T-helper 1 cell (primary cell): Measurements from ENCODE around the gene ZNF282.
"Not testable (repeated sequence)": the region's sequence is repeated elsewhere in the genome, so short reads cannot be mapped to it uniquely, and the experiment has no call there.

Source experiments
- DNase-seq, 5 donors: peaks; one replicate each; pipeline ENCODE4 v3.0.0-alpha.2; 2012 to 2020

Gene ZNF282

DNA sequence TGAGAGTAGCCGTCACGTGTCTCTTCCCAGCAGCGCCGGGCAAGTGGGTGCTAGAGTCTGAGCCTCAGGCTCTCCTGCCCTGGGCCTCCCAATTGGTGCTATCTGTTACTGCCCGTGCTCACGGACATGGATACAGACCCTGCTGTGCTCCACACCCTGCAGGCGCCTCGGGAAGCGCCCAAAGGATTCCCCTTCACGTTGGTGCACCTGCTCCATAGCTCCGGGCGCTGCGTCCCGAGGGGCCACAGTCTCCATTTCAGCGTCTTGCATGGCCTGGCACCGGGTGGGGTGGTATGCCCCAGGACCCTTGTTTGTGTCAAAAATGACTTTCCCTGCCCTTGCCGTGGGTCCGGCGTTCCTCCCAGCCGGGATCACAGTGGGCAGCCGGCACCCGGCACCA is 30.3 kb downstream of the ZNF282 start:
- DNase-seq, result no peak

DNA sequence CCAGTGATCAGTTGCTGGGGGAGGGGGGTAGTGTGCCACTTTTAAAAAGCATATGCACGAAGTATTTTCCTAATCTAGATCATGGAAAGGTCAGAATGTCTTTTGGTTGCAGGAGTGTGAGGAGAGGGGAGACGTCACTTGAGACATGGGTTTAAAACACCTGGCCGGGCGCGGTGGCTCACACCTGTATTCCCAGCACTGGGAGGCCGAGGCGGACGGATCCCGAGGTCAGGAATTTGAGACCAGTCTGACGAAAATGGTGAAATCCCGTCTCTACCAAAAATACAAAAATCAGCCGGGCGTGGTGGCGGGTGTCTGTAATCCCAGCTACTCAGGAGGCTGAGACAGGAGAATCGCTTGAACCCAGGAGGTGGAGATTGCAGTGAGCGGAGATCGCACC is 31.0 kb downstream of the ZNF282 start:
- not testable (repeated sequence) for DNase-seq

DNA sequence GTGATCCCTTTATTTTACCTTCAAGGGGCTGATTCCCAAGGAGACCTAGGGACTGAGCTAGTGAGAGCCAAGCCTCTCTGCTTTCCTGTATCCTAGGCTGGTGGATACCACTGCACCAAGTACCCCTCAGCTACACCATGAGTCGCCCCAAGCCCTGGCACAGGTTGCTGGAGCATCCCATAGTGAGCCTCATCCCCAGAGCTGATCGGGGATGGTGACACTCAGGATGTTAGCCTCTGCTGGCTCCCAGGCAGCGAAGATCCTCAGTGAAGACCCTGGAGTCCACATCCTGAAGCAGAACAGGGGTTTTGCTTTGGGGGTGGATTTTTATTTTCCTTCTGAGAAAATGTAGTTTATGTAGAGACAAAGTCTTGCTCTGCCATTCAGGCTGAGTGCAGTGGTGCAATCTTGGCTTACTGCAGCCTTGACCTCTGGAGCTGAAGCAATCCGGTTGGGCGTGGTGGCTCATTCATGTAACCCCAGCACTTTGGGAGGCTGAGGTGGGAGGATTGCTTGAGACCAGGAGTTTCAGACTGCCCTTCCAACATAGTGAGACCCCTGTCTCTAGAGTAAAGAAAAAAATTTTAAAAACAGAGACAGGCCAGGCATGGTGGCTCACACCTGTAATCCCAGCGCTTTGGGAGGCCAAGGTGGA is 31.6 kb downstream of the ZNF282 start:
- DNase-seq, result no peak

DNA sequence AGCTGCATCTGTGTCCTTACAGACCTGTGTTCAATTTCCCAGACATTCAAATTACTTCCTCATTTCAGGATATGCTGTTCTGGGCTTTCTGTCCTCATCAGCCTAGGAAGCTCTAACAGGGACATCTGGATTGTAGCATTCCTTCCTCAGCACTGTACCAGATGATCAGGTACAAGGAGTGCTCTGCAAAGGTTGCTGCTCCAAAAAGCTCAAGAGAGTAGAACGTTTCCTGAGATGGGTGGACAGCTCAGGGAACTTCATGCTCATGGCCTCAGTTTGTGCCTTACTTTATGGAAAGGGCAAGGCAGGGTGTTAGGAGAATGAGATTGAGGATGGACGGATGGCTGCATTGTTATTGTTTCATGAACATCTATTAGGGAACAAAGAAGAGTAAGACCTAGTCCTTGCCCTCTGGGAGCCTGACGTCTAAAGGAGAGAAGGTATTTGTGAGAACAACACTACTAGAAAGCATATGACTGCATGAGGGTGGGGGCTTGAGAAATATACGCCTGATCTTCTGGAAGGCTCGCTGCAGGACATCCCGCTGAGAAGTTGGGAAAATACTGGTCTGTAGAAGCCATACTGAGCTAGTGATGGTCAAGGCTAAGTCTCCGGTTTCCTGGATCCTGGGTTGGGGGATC is 33.6 kb downstream of the ZNF282 start:
- no peak for DNase-seq

DNA sequence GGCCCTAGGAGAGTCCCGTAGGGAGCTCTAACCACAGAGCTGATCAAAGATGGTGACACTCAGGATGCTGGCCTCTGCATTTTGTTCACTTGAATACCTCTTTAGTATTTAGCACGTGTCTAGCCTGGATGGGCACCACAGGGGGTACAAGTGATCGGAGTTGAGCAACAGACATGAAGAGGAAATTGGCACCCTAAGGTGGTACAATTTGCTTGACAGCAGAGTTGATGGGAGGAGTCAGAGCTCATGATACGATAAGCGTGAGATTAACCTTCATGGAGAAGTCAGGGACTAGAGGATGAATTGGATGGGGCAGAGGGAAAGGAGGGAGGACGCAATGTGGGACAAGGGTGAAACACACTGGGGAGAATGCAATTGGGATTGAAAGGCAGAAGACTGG is 34.2 kb downstream of the ZNF282 start:
- DNase-seq, result no peak

DNA sequence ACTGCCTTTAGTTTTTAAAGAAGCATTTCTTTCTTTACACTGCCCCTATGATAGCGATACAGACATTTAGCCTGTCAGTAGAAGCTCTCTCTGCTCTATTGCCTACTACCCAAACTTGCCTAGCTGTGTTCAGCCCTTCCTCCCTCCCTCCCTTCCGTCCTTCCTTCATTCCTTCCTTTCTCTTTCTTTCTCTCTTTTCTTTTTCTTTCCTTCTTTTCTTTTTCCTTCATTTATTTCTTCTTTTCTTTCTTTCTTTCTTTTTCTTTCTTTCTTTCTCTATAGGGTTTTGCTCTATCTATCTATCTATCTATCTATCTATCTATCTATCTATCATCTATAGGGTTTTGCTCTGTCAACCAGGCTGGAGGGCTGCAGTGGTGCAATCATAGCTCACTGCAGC is 37.0 kb downstream of the ZNF282 start:
- no peak for DNase-seq

DNA sequence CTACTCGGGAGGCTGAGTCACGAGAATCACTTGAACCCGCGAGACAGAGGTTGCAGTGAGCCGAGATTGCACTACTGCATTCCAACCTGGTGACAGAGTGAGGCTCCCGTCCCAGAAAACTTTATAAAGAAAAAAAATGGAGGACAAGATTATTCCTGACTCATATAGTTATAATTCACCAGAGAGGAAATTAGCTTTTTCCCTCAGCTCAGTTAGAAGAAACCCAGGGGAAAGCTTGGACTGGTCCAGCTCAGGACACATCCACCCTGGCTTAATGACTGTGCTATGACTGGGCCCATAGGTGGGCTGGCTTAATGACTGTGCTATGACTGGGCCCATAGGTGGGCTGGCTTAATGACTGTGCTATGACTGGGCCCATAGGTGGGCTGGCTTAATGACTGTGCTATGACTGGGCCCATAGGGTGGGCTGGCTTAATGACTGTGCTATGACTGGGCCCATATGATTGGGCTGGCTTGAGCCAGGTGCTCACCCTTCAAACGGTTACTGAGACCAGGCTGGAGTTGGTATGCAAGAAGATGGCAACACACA is 38.4 kb downstream of the ZNF282 start:
- not testable (repeated sequence) for DNase-seq

DNA sequence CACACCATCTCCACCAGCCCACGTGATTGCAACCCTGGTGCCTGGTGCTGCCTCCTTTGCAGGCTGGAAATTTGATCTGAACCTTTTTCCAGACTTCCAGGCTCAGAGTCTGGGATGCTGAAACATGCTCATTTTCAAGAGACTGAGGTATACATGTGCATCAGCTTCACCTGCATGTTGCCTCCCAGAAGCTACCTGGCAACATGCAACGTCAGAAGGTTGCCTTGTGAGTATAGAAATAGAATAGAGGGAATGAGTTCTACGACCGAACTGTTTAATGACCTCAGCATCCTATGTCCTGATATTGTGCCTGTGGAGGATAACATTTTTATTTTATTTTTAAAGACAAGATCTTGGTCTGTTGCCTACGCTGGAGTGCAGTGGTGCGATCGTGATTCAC is 42.2 kb downstream of the ZNF282 start:
- DNase-seq, result no peak

DNA sequence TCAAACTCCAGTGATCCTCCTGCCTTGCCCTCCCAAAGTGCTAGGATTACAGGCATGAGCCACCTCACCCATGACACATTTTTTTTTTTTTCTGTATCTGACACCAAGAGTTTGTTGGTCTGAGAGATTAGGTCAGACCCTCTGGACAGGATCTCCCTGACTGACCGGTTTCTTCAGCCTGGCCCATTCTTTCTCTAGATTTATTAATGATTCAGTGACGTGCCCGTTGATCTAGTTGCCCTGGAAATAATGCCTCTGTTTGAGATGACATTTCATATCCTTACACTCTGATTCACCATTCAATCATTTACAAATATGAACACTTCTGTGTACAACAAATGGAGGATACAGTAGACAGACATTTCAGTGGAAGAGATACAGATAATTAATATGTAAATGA is 42.7 kb downstream of the ZNF282 start:
- DNase-seq, result no peak

DNA sequence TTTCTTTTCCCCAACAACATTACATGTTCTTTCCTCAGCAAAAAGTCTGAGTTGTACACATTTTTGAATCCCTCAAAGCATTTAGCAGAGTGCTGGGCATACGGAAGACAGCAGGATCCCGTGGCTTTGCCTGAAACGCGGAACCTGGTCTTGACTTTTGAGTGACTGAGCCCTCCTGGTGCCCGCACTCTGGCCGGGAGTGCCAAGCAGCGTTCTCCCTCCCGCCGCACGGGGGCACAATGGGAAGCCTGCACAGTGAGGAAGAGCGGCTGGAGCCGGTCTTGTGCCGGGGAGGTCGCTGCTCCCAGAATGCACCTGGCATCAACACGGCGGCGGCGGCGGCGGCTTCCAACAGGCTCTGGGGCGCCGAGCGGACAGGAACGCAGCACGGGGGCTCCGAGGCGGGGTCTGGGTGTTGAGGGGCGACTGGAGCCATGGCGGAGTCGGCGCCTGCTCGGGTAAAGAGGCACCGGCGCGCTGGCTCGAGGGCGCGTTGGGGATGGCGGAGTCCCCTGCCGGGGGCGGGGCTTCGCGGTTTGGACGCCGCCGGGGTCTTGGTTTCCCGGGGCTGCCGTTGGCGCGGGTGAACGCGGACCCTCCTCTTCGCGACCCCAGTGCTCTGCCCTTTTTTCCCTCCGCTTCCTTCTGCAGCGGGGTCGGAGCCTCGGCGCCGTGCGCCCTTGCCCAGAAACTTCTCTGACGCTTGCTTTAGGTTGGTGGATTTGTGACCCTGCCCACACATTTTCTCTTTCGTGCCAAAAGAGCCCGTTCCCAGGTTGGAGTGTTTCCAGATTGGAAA is 44.2 kb downstream of the ZNF282 start, which contains the start of gene ZNF212:
Gene ZNF212 (plus strand): TSS at position 307 of the 799 bp plus-strand sequence. CDS start 128 bp downstream, at position 435.
- DNase-seq, result peak; percentile 69 to 90 (median 81)

DNA sequence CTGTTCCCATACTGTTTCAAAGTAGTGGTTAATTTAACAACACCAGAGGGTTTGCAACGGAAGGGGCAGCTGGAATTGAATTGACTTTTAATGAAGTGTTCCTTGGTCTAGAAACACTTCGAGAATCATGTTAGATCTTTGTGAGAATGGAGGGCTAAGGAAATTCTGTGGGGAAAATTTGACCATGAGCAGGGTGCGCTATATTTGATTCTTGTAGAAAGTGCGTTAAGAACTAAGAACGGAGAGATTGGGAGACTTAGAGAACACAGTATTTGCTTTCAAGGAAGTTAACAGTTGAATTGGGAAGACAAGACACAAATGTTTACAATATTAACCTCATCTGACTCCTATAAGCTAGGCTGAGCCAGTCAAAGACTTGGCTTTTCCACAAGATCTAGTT is 45.3 kb downstream of the ZNF282 start:
- DNase-seq, result no peak

DNA sequence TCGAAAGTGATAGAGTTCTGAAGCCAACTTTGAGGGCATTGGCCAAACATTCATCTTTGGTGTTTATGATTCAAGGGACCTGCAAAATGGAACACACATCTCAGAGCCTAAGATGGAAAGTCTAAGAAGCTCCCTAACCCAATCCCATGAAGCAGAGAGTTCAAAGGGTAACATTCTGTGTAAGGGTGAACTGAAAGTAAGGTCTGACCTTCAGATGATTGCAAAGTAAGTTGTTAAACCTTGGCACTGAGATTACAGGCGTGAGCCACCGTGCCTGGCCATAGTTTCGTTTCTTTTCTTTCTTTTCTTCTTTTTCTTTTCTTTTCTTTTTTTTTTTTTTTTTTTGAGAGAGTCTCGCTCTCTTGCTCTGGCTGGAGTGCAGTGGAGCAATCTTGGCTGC is 46.4 kb downstream of the ZNF282 start:
- DNase-seq, result no peak

DNA sequence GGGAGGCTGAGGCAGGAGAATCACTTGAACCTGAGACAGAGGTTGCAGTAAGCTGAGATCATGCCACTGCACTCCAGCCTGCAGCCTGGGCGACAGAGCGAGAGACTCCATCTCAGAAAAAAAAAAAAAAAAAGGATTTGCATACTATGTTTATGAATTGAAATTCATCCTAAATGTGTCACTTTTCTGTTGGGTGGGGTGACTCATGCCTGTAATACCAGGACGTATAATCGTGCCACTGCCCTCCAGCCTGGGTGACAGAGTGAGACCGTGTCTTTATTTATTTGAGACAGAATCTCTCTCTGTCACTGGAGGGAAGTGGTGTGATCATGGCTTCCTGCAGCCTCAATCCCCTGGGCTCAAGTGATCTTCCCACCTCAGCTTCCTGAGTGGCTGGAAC is 49.9 kb downstream of the ZNF282 start:
- DNase-seq, result peak in 1 of 5 donors; percentile 38

DNA sequence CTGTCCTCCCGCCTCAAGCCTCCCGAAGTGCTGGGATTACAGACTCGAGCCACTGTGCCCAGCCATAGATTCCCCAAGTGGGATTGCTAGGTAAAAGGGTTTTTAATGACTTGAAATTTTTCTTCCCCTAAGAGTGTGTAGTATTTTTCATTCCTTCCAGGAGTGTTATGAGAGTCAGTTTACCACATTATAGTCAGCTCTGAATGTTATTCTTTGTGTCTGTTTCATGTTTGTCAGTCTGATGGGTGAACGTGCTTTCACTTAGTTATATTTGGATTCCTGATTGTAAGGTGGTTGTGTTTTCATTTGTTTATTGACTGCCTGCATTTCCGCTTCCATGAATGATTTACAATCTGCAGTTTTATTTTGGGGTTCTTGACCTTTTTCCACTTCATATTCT is 50.4 kb downstream of the ZNF282 start:
- DNase-seq, result no peak

DNA sequence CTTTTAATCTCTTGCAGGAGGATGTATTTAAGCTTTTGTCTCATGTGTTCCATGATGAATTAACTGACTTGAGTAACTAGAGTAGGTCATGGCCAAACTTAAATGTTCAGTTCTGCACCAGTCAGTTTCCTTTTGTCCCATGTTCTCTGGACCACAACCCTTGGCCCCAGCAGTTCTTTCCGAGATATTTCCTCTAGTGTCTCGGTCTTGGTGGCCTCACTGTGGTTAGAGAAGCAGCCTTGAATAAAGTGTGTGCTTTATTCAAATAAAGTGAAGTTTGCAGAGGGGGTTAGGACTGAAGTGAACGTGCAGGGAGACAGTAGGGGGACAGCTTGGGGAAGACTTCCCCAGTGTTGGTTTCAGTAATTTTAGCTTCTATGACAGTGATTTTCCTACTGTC is 53.4 kb downstream of the ZNF282 start:
- DNase-seq, result no peak

DNA sequence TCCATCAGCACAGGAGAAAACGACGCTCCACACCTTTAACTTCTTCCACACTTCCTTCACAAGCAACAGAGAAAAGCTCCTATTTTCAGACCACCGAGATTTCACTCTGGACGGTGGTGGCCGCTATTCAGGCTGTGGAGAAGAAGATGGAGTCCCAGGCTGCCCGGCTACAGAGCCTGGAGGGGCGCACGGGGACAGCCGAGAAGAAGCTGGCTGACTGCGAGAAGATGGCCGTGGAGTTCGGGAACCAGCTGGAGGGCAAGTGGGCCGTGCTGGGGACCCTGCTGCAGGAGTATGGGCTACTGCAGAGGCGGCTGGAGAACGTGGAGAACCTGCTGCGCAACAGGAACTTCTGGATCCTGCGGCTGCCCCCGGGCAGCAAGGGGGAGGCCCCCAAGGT is 54.8 kb downstream of the ZNF282 start:
- DNase-seq, result not testable (repeated sequence)

DNA sequence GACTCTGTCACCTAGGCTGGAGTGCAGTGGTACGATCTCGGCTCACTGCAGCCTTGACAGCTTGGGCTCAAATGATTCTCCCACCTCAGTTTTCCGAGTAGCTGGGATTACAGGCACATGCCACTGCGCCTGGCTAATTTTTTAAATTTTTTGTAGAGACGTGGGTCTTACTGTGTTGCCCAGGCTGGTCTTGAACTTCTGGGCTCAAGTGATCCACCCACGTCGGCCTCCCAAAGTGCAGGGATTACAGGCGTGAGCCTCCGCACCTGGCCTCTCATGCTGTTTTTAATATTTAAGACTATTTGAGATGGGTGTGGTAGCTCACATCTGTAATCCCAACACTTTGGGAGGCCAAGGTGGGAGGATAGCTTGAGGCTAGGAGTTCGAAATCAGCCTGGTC is 56.2 kb downstream of the ZNF282 start:
- DNase-seq, result not testable (repeated sequence)

DNA sequence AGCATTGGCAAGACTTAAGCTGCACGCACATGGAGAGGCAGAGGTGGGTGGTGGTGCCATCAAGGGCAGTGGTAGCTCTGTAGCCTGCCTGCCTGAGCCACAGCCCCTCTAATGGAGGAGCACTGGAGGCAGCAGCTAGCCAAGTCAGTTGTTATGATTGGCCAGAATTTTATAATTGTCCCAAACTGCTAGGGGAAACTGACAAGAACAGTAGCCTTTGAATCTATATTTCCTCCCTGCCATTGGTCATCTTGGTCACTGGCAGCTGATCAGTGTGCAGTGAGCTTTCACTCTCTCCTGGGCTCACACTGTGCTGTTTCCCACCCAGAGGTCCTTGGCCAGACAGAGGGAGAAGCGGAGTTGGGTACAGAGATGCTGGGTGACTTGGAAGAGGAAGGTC is 57.0 kb downstream of the ZNF282 start:
- no peak for DNase-seq

DNA sequence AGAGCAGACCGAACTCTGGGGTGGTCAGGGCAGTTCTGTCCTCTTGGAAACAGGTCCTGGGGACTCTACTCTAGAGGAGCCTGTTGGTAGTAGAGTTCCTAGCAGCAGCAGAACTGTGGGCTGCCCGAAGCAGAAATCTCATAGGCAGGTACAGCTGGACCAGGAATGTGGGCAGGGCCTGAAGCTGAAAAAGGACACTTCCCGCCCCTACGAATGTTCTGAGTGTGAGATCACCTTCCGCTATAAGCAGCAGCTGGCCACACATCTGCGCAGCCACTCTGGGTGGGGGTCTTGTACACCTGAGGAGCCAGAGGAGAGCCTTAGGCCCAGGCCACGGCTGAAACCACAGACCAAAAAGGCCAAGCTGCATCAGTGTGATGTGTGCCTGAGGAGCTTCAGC is 58.3 kb downstream of the ZNF282 start:
- no peak for DNase-seq

DNA sequence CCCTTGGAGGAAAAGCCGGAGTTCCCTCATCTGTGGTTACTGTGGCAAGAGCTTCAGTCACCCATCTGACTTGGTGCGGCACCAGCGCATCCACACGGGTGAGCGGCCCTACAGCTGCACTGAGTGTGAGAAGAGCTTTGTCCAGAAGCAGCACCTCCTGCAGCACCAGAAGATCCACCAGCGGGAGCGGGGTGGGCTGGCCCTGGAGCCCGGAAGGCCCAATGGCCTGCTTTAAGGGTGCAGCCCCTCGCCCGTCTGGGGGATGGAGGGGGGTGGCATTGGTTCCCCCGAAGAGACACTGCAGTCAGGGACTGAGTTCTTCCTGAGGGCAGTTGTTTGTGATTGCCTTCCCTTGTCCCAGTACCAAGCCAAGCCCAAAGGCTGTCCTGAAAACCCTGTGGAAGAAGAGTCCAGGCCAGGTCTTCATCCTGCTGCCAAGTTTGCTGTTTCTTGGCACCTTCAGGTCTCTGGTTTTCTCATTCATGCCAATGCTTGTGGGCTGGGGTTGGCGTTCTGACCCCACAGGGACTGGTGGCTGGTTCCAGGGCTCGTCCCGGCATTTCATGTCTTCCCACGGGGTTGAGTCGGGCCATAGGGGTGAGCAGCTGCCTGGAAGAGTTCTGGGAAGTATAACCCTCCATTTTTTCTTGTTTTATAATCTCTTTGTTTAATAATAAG is 59.0 kb downstream of the ZNF282 start:
- DNase-seq, result no peak

DNA sequence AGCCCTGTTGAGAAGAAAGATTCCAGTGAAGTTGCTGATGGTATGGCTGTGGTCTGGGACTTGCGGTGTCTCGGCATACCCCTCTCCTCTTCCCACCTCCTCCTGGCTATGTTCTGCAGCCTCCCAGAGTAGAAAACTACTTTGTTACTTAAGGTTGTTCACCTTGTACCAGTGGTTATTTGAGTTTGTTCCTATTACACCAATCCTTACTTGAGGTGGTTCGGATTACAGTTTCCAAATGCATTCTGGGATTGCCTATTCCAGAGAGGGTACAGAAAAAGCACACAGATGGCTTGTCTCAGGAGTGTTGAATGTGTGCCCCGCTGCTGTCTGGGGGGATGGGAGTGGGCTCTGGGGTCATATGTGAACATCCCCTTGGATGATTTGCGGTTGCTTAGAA is 59.8 kb downstream of the ZNF282 start:
- no peak for DNase-seq

DNA sequence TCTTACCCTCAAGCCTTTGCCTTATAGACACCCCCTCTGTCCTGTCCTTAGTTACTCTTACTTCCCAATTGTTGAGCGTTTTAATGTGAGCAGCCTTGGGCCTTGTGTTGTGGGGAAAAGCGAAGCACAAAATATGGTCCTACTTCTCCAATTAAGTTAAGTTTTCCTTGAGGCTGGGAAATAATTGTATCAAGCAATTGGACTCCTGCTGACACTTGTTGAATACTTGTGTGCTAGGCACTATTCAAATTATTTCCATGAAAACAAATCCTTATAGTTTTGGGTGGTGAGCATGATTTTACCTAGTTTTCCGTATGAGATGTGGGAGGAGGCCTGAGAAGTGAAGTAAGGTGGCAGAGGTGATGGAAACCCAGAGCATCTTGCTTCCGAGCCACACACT is 61.2 kb downstream of the ZNF282 start:
- DNase-seq, result no peak

DNA sequence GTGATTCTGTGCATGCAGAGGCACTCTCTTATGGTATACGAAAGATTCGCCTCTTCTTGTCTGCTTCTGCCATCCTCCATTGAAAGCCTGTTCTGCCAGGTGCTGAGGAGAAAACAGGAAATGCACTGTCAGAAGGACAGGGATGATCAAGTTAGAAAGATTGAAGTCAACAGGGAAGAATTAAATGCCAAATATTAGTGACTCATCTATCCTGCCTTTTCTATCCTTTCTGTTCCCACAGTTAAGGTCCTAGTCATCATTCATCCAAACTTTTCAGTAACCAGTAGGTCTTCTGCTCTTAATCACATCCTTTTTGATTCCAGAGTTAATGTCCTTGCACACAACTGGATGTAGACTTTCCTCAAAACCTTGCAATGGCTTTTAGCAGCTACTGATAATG is 61.8 kb downstream of the ZNF282 start:
- no peak for DNase-seq
